Activated naive CD4-positive, alpha-beta T cell (primary cell): Measurements from ENCODE around the gene REP15.
"Not testable (repeated sequence)": the region's sequence is repeated elsewhere in the genome, so short reads cannot be mapped to it uniquely, and the experiment has no call there.

Experiments
- DNase-seq, 4 experiments: peaks; one replicate each; lab custom pipeline; 2025; lab: John Stamatoyannopoulos, UW

Gene REP15

GRCh38 chr12:27696293-27696652 is at the start of gene REP15:
Gene REP15, plus strand, starts transcription at chr12:27696447. Its CDS starts 116 bp downstream, at chr12:27696563.
- DNase-seq, result no peak

DNA sequence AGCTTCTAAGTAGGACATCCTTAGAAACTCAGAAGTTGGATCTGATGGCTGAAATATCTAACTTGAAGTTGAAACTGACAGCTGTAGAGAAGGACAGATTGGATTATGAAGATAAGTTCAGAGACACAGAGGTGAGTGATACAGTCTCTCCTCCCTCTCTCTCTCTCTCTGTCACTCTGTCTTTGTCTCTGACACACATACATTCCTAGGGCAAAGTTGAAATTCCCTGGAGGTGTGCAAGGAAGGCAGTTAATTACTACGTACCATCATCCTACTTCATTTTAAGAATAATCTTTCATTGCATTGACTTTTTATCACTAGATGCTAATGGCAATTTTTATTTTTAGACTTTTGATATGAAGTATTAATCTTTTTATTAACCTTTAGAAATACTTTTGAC is 46.2 kb upstream of the REP15 start:
- no peak for DNase-seq

DNA sequence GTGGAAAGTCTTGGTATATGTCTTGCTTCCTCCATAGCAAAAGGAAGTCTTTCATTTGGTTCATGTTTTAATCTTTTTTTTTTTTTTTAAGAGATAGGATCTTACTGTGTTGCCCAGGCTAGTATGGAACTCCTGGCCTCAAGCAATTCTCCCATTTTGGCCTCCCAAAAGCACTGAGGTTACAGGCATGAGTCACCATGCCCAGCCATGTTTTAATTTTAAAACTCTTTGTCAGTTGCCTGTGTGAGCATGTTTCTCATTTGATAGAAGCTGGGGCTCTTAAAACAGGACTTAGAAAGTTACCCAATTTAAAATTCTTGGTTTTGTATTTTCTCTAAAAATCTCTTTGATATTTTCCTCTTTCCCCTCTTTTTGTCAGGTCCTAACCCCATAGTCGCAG is 45.0 kb upstream of the REP15 start:
- no peak for DNase-seq

DNA sequence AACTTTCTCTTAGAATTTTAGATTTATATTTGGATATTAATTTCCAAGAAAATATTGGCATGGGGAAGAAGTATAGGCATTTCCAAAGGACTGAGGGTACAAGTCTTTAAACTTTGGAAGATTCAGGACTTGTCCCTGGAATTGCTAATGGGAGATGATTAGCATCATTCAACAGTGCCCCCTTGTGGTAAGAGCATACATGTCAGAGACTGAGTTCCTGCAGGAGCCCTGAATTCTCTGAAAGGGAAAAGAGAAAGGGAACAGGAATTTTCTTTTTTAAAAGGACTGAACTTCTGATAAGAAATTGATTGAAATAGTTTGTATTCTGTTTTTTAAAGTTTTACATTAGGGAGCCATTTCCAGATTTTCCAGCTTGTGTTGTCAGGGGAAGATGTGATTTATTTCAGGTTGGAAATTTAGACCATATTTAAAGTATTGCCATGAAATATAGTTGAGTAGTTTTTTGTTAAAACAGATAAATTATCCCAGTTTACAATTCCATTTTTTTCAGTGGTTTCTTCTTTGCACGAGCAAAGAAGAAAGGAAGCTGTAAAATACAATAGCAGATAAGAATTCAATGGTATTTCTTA is 44.0 kb upstream of the REP15 start:
- DNase-seq, result no peak

DNA sequence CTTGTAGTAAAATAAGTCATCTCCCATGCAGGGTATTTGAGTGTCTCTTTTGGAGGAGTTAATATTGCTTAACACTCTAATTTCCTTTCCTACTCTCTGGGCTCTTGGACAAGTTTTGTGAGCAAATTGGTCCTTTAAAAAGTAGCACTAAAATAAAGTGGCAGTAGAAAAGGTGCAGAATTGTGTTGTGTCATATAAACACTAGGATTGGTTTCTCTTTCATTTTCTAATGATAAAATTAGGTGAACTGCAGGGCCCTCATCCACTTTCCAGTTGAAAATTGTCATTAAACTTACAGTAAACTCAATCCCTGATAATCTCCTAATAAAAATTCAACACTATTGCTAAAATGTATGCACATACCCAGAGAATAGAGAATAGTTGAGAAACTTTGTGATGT is 42.6 kb upstream of the REP15 start:
- no peak for DNase-seq

GRCh38 chr12:27655476-27655875 is 40.8 kb upstream of the REP15 start:
- DNase-seq, result not testable (repeated sequence)

DNA sequence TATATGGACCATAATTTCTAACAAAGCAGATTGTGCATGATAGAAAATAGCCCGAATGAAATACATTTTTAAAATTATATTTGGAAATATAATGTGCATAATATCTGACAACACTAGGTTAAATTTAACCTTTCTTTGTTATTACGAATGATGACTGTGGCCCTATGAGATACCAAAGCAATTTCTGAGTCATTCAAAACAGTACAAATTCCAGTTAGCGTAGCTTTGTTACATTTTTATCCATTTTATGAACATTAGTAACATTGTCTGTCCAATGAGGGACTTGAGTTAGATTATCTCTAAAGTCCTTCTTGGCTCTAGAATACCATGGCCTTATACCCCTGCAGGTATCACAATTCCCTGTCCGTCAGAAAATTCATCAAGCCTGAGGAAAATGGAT is 39.0 kb upstream of the REP15 start:
- DNase-seq, result no peak

- no peak for DNase-seq
Observed at GRCh38 chr12:27665704-27666103, 30.5 kb upstream of the REP15 start.

GRCh38 chr12:27666510-27666909 is 29.7 kb upstream of the REP15 start:
- no peak for DNase-seq

DNA sequence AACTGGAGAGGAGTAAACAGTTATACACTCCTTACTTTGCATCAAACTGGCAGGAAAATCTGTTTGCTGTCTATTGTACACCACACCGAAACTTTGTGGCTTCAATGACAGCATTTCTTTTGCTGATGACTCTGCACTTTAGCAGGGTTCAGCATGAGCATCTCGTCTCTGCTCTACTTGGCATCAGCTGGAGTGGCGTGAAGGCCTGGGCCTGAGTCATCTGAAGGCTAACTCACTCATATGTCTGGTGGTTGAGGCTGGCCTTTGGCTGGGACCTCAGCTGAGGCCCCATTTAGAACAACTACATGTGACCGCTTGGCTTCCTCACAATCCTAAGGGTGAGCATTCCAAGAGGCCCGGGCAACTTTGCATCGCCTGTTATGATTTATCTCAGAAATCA is 28.7 kb upstream of the REP15 start:
- DNase-seq, result no peak

DNA sequence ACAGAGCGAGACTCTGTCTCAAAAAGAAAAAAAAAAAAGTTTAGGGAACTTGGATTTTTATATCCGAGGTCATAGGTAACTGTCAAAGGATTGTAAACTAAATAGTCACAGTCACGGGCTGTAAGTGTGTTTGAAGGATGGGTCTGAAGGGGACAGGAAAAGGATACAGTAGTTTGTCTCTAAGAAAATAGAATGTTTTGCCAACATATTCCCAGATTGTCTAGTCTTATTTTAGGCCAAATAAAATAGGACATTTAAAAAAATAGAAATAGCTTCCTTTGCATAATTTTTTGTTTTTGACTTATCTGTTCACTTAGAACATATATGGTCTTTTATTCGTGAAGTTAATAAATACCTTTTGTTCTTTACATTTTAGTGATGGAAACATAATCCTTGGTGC is 24.2 kb upstream of the REP15 start:
- no peak for DNase-seq

DNA sequence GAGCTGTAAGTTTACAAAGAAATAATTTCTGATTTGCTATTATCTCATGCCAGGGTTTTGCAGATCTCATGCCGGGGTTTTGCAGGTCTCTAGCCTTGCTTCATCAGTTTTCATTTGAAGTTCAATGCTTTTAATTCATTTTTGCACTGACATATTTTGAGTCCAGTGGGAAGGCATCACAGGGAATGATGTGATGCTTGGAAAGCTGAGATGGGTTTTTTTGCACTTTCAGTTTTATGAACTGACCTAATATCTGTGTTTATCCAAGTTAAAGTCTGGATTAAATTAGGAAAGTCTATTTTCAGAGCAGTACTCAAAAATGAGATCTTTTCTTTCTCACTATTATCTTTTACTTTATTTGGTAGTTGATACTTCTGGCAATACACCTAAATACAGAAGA is 23.6 kb upstream of the REP15 start:
- DNase-seq, result no peak

- DNase-seq, result no peak
Observed at GRCh38 chr12:27673101-27673718, 23.0 kb upstream of the REP15 start.

GRCh38 chr12:27674989-27675388 is 21.3 kb upstream of the REP15 start:
- no peak for DNase-seq

DNA sequence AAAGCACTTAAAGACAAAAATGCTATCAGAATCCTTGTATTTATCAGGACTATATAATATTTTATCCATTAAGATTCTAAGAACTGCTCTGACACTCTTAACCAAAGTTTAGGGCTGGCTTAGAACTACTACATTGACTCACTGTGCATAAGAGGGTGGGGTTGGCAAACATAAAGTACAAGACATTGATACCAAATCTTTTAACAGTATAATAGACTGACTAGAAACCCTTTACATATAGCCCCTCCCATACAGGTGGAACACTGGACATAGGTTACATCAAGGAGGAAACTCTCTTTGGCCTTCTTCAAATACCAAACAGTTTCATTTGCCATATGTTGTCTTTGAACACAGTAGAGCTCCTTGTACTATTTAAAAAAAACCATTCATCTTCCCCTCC is 15.6 kb upstream of the REP15 start:
- no peak for DNase-seq

- DNase-seq, result no peak
Observed at GRCh38 chr12:27682534-27682933, 13.7 kb upstream of the REP15 start.

DNA sequence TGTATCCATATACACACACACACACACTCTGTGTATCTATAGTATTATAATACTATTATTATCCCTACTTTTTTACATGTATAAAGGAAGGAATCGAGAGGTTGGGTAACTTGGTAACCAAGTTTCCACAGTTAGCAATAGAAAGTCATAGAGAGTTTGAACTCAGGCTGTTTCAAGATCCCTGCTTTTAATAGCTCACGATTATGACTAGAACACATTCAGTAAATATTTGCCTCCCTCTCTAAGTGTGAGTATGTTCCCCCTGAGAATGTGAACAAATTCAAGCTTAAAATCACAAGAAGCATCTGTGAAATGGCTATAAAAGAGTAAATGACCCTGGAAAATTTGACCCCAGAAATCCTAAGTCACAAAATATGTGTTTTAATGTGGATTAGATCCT is 11.0 kb upstream of the REP15 start:
- DNase-seq, result no peak

DNA sequence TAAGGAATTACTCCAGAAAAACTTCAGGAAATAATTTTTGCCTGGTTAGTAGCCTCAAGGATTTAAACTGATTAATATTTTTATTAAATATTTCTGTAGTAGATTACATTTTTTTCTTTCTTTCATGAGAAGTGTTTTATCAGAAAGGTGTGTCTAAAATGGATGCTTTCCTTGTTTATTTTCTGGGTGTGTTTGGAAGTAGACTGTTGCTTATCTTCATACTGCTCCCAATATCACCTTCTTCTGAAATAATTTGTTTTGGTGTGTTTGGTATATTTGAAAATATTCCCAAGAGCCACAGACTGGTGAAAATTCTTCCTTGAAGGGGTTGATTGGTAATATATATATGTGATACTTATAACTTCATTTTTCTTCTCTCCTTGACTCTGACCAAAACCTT is 10.1 kb upstream of the REP15 start:
- no peak for DNase-seq

DNA sequence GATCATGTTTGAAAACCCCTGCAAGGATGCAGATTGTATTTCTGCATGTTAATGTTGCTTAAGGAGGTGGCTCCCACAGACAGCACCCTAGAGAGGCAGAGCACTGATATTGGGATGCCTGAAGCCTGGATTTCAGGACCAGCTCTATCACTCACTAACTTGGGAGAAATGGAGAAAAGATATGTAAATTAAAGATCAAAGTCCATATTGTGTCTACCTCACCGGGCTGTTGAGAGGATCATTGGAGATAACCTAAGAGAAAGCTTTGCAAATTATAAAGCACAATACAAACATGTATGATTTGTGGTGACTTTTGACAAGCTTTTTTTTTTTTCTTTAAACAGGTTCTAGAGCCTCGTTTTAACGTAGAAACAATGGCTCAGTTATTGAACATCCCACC is 7.6 kb upstream of the REP15 start:
- no peak for DNase-seq

- no peak for DNase-seq
Observed at GRCh38 chr12:27689558-27690180, 6.6 kb upstream of the REP15 start.

GRCh38 chr12:27693403-27693802 is 2.8 kb upstream of the REP15 start:
- no peak for DNase-seq

- no peak for DNase-seq
Observed at GRCh38 chr12:27695556-27696292, 523 bp upstream of the REP15 start.

DNA sequence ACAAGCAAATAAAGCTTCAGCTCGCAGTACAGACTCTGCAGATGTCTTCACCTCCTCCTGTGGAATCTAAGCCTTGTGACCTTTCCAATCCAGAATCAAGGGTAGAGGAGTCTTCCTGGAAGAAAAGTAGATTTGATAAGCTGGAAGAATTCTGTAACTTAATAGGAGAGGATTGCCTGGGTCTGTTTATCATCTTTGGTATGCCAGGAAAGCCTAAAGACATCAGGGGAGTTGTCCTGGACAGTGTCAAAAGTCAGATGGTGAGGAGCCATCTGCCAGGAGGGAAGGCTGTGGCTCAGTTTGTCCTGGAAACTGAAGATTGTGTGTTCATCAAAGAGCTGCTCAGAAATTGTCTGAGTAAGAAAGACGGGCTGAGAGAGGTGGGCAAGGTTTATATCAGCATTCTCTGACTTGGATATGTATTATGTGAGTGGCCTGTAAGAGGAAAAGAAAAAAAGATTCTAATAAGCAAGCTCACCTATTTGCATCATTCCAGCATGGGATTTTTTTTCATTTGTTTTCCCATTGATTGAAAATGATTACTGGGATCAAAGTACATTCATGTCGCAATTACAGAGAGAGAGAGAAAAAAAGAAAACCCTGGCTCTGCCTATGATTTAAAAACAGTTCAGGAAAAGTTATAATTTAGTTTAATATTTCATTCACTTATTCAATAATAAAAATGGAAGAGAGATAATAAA is 767 bp downstream of the REP15 start:
- DNase-seq, result no peak
